HG02642 (cell line): Measurements from ENCODE around the gene SPRR2E.
"Not testable (repeated sequence)": the region's sequence is repeated elsewhere in the genome, so short reads cannot be mapped to it uniquely, and the experiment has no call there.

Source experiments
- ATAC-seq: cut with Tn5 transposase; IDR thresholded peaks from one replicate; pipeline ENCODE4 v1.9.1; 2021; ENCODE audit warnings: mild to moderate bottlenecking; ENCODE audit not compliant: unreplicated experiment, poor library complexity

SPRR2E gene

DNA sequence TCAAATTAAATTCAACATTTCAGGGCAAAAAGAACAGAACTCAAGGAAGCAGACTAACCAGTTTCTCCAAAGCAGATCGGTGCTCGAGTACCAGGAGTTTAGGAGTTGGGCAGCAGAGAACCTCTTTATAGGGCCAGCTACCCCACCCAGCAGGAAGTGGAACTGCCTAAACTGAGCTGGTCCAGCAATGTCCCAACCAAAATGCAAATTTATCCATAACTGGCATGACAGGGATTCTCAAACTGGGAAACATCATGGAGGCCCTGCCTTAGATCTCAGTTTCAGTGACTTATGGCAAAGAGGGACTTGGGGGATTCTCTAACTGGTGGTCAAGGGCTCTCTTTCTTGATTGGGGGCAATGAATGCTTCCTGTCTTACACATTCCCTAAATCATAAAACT is 22.8 kb downstream of the SPRR2E start, which contains the start of gene SPRR2B:
SPRR2B (minus strand) TSS at position 101 of the 400 bp plus-strand sequence. CDS start 772 bp downstream, outside the sequence.
- ATAC-seq, result no peak

DNA sequence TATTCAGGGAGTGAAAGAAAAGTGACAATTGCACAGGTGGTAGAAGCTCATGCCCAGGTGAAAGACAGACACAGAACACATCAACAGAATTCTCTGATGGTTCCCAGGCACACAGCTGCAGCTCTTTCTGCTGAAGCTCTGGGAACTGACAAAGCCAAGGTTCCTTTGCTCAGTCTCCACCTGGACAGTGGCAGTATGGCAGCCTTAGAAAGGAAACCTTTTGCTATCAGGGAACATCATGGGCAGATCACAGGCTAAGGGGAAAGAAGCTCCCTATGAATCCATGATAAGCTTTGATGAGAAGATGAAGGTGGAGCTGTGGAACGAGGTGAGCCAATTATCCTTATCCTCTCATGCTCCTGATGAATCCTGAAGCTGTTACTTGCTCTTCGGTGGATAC is 24.1 kb downstream of the SPRR2E start:
- no peak for ATAC-seq

GRCh38 chr1:153058826-153059784 is 35.2 kb downstream of the SPRR2E start:
- no peak for ATAC-seq

GRCh38 chr1:153058154-153058553 is 36.2 kb downstream of the SPRR2E start:
- ATAC-seq, result no peak

DNA sequence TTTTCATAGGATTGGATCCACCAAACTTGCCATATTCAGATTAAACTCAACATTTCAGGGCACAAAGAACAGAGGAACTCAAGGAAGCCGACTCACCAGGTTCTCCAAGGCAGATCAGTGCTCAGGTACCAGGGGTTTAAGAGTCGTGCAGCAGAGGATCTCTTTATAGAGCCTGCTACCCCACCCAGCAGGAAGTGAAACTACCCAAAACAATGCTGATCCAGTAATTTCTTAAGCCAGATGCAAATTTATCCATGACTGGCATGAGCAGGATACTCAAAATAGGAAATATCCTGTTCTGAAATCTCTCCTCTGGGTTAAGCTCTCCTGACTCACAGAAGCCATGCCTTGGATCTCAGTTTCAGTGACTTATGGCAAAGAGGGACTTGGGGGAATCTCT is 37.0 kb downstream of the SPRR2E start, which contains the start of gene SPRR2A:
SPRR2A (minus strand) TSS at position 138 of the 400 bp plus-strand sequence. CDS start 777 bp downstream, outside the sequence.
- ATAC-seq, result no peak

GRCh38 chr1:153056111-153056510 is 38.2 kb downstream of the SPRR2E start:
- not testable (repeated sequence) for ATAC-seq

- ATAC-seq, result no peak
Measured at GRCh38 chr1:153049211-153049610, 45.1 kb downstream of the SPRR2E start.
